Measurements from ENCODE around the gene NATD1.
"Not testable (repeated sequence)": the region's sequence is repeated elsewhere in the genome, so short reads cannot be mapped to it uniquely, and the experiment has no call there.

The NATD1 gene

DNA sequence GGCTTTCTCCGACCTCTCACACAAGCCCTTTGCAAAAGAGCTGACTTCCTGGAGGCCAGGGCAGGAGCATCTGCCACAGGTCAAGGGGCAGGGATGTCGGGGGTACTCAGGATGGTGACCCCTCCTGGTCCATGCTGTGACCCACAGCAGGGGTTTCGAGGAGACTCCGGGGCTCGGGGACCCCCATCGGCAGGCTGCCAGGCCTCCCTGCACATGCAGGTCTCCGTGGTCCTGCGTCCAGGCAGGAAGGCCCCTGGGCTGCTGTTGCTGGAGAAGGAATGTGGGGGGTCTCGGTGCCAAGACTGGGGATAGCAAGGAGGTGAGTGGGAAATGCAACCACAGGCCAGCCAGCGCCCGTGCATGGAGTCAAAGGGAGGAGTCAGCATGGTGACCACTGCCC lies 11.6 kb downstream of the NATD1 start:
- H3K27me3 ChIP-seq (ENCODE audit: insufficient read depth, low read length) = no peaks in the 10 kb centered on the region
- no peak overlapping the region for H3K4me3 ChIP-seq (ENCODE audit: low read depth, low read length)
- no peak overlapping the region for H3K27ac ChIP-seq (ENCODE audit: low read depth, low read length)
- H3K79me2 ChIP-seq (ENCODE audit: control insufficient read depth, insufficient read depth, low read length, unreplicated experiment) = no peaks in the 10 kb centered on the region
- no peaks in the 10 kb centered on the region for H3K36me3 ChIP-seq (ENCODE audit: insufficient read depth, low read length)
- H3K4me1 ChIP-seq (ENCODE audit: control insufficient read depth, insufficient read depth, low read length, unreplicated experiment) = peaks cover 4% of the 10 kb centered on the region
- no peak overlapping the region for H2AFZ ChIP-seq (ENCODE audit: low read length, unreplicated experiment)

DNA sequence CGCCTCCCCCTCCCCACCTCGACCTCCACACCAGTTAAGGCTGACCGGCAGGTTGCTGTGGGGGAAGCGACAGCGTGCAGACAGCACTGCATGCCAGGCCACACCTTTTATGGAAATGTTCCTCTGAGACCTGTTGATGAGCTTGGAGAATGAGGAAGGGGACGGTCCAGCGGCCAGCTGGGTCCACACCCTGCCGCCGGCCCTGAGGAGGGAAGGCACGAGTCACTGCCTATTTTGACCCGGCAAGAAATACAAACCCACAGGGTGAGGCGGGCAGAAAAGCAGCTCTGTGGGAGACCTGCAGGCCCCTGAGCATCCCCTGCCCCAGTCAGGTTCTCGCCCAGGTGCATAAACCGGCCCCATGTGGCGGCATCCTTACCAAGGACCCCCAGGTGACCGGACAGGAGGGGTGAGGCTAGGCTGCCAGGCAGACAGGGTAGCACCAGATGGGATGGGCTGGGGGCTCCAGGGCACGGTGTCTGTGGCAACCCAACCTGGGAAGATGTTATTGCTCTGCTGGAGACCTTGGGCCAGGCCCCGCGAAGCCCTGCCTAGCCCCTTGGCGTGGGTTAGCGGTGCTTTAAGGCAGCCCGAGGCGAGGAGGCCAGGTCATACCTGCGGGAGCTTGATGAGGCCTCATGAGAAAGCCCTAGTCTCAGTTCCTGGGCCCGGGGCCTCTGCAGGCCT lies 12.7 kb downstream of the NATD1 start:
- no peak overlapping the region for H2AFZ ChIP-seq (ENCODE audit: low read length, unreplicated experiment)
- no peaks in the 10 kb centered on the region for H3K79me2 ChIP-seq (ENCODE audit: control insufficient read depth, insufficient read depth, low read length, unreplicated experiment)
- H3K4me3 ChIP-seq (ENCODE audit: low read depth, low read length) = no peak overlapping the region
- H3K36me3 ChIP-seq (ENCODE audit: insufficient read depth, low read length) = no peaks in the 10 kb centered on the region
- no peak overlapping the region for H3K27ac ChIP-seq (ENCODE audit: low read depth, low read length)
- peaks cover 4% of the 10 kb centered on the region for H3K4me1 ChIP-seq (ENCODE audit: control insufficient read depth, insufficient read depth, low read length, unreplicated experiment)
- no peaks in the 10 kb centered on the region for H3K27me3 ChIP-seq (ENCODE audit: insufficient read depth, low read length)

DNA sequence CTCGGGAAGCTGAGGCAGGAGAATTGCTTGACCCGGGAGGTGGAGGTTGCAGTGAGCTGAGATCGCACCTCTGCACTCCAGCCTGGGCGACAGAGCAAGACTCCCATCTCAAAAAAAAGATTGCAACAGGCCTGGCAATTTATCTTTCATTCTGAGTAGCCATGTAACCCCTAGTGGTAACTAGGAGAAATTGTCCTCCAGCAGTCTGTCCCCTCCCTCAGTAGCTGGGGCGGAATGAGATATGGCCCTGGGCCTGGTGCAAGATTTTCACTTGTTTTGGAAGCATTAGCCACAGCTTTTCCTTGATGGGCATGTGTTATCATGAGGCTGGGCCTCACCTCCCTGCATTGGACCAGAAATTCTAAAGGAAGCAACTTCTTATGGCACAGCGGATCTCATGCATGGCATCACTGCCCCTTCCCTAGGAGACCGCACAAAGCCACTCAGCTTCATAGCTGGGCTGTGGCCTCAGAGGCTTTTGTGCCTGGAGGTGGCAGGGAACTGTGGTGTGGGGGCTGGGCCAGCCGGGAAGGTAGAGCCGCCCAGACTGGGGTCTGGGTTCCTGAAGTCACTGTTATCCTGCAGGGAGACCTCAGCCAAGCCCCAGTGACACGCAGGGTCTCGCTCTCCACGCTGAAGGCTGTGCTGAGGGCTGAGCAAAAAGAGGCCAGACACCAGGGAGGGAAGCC lies 13.4 kb downstream of the NATD1 start:
- peaks cover 4% of the 10 kb centered on the region for H3K4me1 ChIP-seq (ENCODE audit: control insufficient read depth, insufficient read depth, low read length, unreplicated experiment)
- H3K27me3 ChIP-seq (ENCODE audit: insufficient read depth, low read length) = no peaks in the 10 kb centered on the region
- no peaks in the 10 kb centered on the region for H3K79me2 ChIP-seq (ENCODE audit: control insufficient read depth, insufficient read depth, low read length, unreplicated experiment)
- H2AFZ ChIP-seq (ENCODE audit: low read length, unreplicated experiment) = no peak overlapping the region
- H3K36me3 ChIP-seq (ENCODE audit: insufficient read depth, low read length) = no peaks in the 10 kb centered on the region
- no peak overlapping the region for H3K27ac ChIP-seq (ENCODE audit: low read depth, low read length)
- no peak overlapping the region for H3K4me3 ChIP-seq (ENCODE audit: low read depth, low read length)

DNA sequence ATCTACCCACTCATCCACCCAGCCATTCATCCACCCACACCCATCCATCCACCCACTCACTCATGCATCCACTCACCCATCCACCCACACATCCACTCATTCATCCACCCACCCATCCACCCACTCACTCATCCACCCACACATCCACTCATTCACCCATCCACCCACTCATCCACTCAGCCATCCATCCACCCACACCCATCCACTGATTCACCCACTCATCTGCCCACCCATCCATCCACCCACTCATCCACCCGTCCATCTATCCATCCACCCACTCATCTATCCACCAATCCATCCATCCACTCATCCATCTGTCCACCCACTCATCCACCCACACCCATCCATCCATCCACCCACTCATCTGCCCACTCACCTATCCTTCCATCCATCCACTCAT lies 17.3 kb downstream of the NATD1 start:
- no peak overlapping the region for H2AFZ ChIP-seq (ENCODE audit: low read length, unreplicated experiment)
- no peaks in the 10 kb centered on the region for H3K79me2 ChIP-seq (ENCODE audit: control insufficient read depth, insufficient read depth, low read length, unreplicated experiment)
- H3K36me3 ChIP-seq (ENCODE audit: insufficient read depth, low read length) = no peaks in the 10 kb centered on the region
- no peaks in the 10 kb centered on the region for H3K27me3 ChIP-seq (ENCODE audit: insufficient read depth, low read length)
- peaks cover 3% of the 10 kb centered on the region for H3K4me1 ChIP-seq (ENCODE audit: control insufficient read depth, insufficient read depth, low read length, unreplicated experiment)
- H3K4me3 ChIP-seq (ENCODE audit: low read depth, low read length) = no peak overlapping the region
- H3K27ac ChIP-seq (ENCODE audit: low read depth, low read length) = no peak overlapping the region

DNA sequence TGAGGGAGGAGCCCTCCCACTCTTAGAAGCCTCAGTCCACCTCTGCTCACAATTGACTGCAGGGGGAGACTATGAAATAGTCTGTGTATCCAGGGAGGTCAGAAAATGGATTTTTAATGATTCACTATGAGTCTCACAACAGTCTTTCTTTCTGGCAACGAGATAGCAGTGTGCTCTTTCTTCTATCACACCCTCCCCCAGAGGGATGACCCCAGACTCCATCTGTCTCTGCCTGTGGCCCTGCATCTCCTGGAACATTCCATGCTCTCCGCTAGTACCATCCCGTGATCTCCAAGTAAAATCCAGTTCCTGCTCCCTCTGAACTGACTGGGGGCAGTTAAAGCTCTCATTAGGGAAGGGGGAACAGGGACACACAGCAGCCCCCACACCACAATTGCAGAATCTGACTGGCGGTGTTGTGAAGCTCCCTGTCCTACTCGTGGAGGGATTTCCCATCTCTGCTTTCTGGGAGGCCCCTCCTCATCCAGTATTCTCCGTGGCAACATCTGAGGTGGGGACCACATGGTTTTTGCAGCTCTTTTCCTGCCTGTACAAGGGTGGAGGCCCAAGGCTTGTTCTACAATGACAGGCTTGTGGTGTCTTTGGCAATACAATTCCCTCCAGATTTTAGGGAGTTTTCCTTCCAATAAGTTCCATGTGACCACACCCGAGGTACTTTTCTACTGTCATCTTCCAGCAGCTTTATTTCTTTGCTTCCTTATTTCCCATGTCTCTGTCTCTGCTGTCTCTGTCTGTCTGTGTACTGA lies 19.4 kb downstream of the NATD1 start:
- Histone ChIP-seq H3K36me3 (ENCODE audit: insufficient read depth, low read length) (no peaks in the 10 kb centered on the region), H3K79me2 (ENCODE audit: control insufficient read depth, insufficient read depth, low read length, unreplicated experiment) (no peaks in the 10 kb centered on the region), H2AFZ (ENCODE audit: low read length, unreplicated experiment) (no peak overlapping the region), H3K27ac (ENCODE audit: low read depth, low read length) (no peak overlapping the region), H3K4me3 (ENCODE audit: low read depth, low read length) (no peak overlapping the region), H3K27me3 (ENCODE audit: insufficient read depth, low read length) (no peaks in the 10 kb centered on the region), H3K4me1 (ENCODE audit: control insufficient read depth, insufficient read depth, low read length, unreplicated experiment) (peaks cover 3% of the 10 kb centered on the region)

DNA sequence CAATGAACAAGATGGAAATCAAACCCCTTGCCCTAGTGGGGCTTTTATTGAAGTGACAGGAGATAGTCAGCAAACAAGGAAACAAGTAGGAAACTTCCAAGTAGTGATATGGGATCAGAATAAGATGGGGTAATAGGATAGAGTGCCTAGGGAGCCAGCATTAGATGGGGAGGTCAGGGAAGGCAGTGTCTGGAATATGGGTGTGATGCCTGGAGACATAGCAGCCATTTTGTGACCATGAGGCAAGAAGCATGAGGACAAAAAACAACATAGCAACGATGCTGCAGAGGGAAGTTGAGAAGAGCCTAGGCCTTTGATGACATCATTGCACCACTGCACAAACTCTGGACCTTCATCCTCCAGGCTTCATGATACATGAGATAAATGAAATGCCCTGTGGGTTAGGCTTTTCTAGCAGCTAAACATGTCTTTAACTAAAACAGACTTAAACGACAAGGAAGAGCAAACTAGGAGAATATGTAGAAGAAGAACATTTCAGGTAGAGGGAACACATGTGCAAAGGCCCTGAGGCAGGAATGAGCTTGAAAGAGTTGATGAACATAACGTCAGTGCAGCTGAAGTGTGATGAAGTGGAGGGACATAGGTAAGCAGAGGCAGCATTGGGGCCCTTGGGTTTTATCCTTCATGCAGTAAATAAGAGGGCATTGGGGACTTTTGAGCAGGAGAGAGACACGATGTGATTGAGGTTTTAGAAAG lies 21.0 kb downstream of the NATD1 start:
- Histone ChIP-seq H2AFZ (ENCODE audit: low read length, unreplicated experiment) (no peak overlapping the region), H3K36me3 (ENCODE audit: insufficient read depth, low read length) (no peaks in the 10 kb centered on the region), H3K4me1 (ENCODE audit: control insufficient read depth, insufficient read depth, low read length, unreplicated experiment) (peaks cover 3% of the 10 kb centered on the region), H3K27ac (ENCODE audit: low read depth, low read length) (no peak overlapping the region), H3K79me2 (ENCODE audit: control insufficient read depth, insufficient read depth, low read length, unreplicated experiment) (no peaks in the 10 kb centered on the region), H3K4me3 (ENCODE audit: low read depth, low read length) (no peak overlapping the region), H3K27me3 (ENCODE audit: insufficient read depth, low read length) (no peaks in the 10 kb centered on the region)

DNA sequence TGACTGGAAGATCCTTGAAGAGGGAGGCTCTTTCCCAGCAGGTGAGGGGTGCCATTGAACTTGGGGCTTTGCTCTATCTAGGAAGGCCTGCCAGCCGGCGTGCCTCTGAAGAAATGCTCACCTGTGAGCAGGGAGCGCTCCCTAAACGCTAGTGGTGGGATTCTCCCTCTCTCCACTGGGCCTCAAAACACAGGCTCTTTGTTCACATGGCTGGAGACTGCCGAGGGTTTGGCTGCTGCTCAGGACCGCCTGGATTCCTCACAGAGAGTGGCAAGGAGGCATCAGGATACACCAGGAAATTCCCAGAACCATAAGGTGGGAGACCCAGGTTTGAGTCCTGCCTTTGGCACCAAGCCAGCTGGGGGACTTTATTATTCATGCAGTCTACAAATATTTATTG lies 21.7 kb downstream of the NATD1 start:
- Histone ChIP-seq H3K36me3 (ENCODE audit: insufficient read depth, low read length) (no peaks in the 10 kb centered on the region), H3K79me2 (ENCODE audit: control insufficient read depth, insufficient read depth, low read length, unreplicated experiment) (no peaks in the 10 kb centered on the region), H3K4me1 (ENCODE audit: control insufficient read depth, insufficient read depth, low read length, unreplicated experiment) (peaks cover 3% of the 10 kb centered on the region), H3K27me3 (ENCODE audit: insufficient read depth, low read length) (no peaks in the 10 kb centered on the region), H3K27ac (ENCODE audit: low read depth, low read length) (no peak overlapping the region), H3K4me3 (ENCODE audit: low read depth, low read length) (no peak overlapping the region), H2AFZ (ENCODE audit: low read length, unreplicated experiment) (no peak overlapping the region)

DNA sequence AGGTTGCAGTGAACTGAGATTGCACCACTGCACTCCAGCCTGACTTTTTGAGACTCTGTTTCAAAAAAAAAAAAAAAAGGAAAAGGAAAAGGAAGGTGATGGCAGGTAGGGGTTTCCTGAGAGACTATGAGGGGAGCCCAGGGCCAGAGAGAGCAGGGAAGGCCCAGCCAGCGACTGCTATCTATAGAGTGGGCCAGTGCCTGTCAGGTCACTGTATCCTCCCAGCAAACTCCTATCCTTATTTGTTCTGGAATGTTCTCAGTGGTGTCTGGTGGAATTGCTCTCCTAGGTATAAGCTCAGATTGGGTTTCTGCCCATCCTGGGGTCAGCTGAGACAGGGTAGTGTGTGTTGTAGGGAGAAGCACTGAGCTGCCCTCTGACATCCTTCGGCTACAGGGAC lies 24.4 kb downstream of the NATD1 start:
- Histone ChIP-seq H3K79me2 (ENCODE audit: control insufficient read depth, insufficient read depth, low read length, unreplicated experiment) (no peaks in the 10 kb centered on the region), H2AFZ (ENCODE audit: low read length, unreplicated experiment) (no peak overlapping the region), H3K4me3 (ENCODE audit: low read depth, low read length) (no peak overlapping the region), H3K36me3 (ENCODE audit: insufficient read depth, low read length) (no peaks in the 10 kb centered on the region), H3K4me1 (ENCODE audit: control insufficient read depth, insufficient read depth, low read length, unreplicated experiment) (peaks cover 3% of the 10 kb centered on the region), H3K27me3 (ENCODE audit: insufficient read depth, low read length) (no peaks in the 10 kb centered on the region), H3K27ac (ENCODE audit: low read depth, low read length) (no peak overlapping the region)

DNA sequence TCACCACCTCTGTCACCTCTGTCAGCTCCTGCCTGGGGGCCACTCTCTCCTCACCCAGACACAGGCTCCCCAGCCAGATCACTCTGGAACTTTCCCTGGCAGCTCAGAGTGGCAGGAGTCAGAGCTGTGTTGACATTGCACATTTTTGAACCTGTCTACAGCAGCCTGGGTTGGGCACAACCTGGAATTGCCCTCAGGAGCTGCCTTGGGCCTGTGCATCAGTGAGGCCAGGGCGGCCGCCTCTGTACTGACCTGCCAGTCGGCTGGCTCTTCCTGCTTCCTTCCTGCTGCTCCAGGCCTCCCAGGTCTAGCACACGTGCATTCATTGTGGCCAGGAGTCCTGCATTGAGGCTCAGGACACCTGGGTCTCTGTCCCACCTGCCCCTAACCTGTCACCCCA lies 25.1 kb downstream of the NATD1 start:
- no peaks in the 10 kb centered on the region for H3K27me3 ChIP-seq (ENCODE audit: insufficient read depth, low read length)
- no peak overlapping the region for H3K27ac ChIP-seq (ENCODE audit: low read depth, low read length)
- H3K4me1 ChIP-seq (ENCODE audit: control insufficient read depth, insufficient read depth, low read length, unreplicated experiment) = no peaks in the 10 kb centered on the region
- no peak overlapping the region for H2AFZ ChIP-seq (ENCODE audit: low read length, unreplicated experiment)
- no peak overlapping the region for H3K4me3 ChIP-seq (ENCODE audit: low read depth, low read length)
- H3K36me3 ChIP-seq (ENCODE audit: insufficient read depth, low read length) = no peaks in the 10 kb centered on the region
- H3K79me2 ChIP-seq (ENCODE audit: control insufficient read depth, insufficient read depth, low read length, unreplicated experiment) = no peaks in the 10 kb centered on the region

DNA sequence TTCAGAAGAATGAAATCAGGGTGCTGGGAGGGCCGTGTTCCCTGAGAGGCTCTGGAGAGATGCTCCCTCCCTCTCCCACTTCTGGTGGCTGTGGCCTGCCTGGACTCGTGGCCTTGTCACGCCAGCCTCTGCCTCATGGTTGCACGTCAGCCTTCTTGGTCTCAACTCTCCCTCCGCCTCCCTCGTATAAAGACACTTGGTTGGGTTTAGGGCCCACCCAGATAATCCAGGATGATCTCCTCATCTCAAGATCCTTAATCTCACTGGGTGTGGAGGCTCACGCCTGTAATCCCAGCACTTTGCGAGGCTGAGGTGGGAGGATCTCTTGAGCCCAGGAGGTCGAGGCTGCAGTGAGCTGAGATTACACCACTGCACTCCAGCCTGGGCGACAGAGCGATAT lies 25.9 kb downstream of the NATD1 start:
- H3K27me3 ChIP-seq (ENCODE audit: insufficient read depth, low read length); H3K4me3 ChIP-seq (ENCODE audit: low read depth, low read length); H3K79me2 ChIP-seq (ENCODE audit: control insufficient read depth, insufficient read depth, low read length, unreplicated experiment); H3K4me1 ChIP-seq (ENCODE audit: control insufficient read depth, insufficient read depth, low read length, unreplicated experiment); H3K27ac ChIP-seq (ENCODE audit: low read depth, low read length); H2AFZ ChIP-seq (ENCODE audit: low read length, unreplicated experiment); H3K36me3 ChIP-seq (ENCODE audit: insufficient read depth, low read length): not testable (repeated sequence)

Data from ACC112 (cell line).